ENCODE results near the gene MAPK1IP1L. TPM values are rescaled to one million over a fixed set of nuclear protein-coding genes. Genes with fewer than 3 reads are reported as not detected.

The MAPK1IP1L gene
- total and polyA plus RNA-seq, 2 of the 13 experiments (the other 11 are each of a cell fraction or from before 2014, with no cell fraction given): 27.8 to 68.4 TPM

- TF ChIP-seq ZFP91 (CRISPR knock-in tag; IDR thresholded peaks at IDR 0.05; ENCODE audit: borderline replicate concordance) (no peak), PCBP2 (optimal IDR thresholded peaks at IDR 0.05; ENCODE audit: low read depth, low read length, poor library complexity, severe bottlenecking) (no peak), ZFP82 (CRISPR knock-in tag; IDR thresholded peaks at IDR 0.05; ENCODE audit: borderline replicate concordance) (no peak), ZNF839 (CRISPR knock-in tag; IDR thresholded peaks at IDR 0.05; ENCODE audit: borderline replicate concordance) (no peak), ZFP37 (CRISPR knock-in tag; IDR thresholded peaks at IDR 0.05; ENCODE audit: borderline replicate concordance) (no peak), ZNF432 (CRISPR knock-in tag; IDR thresholded peaks at IDR 0.05; ENCODE audit: borderline replicate concordance) (no peak), ZNF781 (CRISPR knock-in tag; IDR thresholded peaks at IDR 0.05; ENCODE audit: borderline replicate concordance, not compliant biosample characterization) (no peak), CENPBD1 (CRISPR knock-in tag; IDR thresholded peaks at IDR 0.05; ENCODE audit: borderline replicate concordance, low read depth) (no peak), FOXJ3 (CRISPR knock-in tag; IDR thresholded peaks at IDR 0.05; ENCODE audit: borderline replicate concordance) (no peak), MED1 (CRISPR knock-in tag; IDR thresholded peaks at IDR 0.05) (peak; percentile 39; the same call in 1 of the 2 replicates), ZMYM3 (CRISPR knock-in tag; IDR thresholded peaks at IDR 0.05) (peak; percentile 34; the same call in 1 of the 2 replicates), ZMAT3 (CRISPR knock-in tag; conservative IDR thresholded peaks at IDR 0.05) (0 out of 2 replicates have a peak, but pooled peaks have one; percentile 36), ZNF776 (CRISPR knock-in tag; IDR thresholded peaks at IDR 0.05) (no peak), GLMP (CRISPR knock-in tag; IDR thresholded peaks at IDR 0.05; ENCODE audit: borderline replicate concordance) (no peak), TFAP4 (IDR thresholded peaks at IDR 0.05; ENCODE audit: borderline replicate concordance, low read depth) (peak; percentile 97), ARNTL (CRISPR knock-in tag; IDR thresholded peaks at IDR 0.05) (0 out of 2 replicates have a peak, but pooled peaks have one; percentile 29), ZNF569 (CRISPR knock-in tag; IDR thresholded peaks at IDR 0.05; ENCODE audit: borderline replicate concordance) (no peak), E2F2 (CRISPR knock-in tag; IDR thresholded peaks at IDR 0.05; ENCODE audit: borderline replicate concordance) (no peak), E2F5 (CRISPR knock-in tag; conservative IDR thresholded peaks at IDR 0.05) (no peak), KAT7 (CRISPR knock-in tag; IDR thresholded peaks at IDR 0.05; ENCODE audit: borderline replicate concordance) (no peak)
Measured at GRCh38 chr14:55116246-55117030, 65.0 kb downstream of the MAPK1IP1L start (continued).

All from HepG2 (cell line).